Measurements from ENCODE around the gene TOMM34.

- no peak for TF ChIP-seq CTCF (IDR thresholded peaks at IDR 0.05)
- TF ChIP-seq POLR2A (IDR thresholded peaks at IDR 0.05; ENCODE audit: low read length), result no peak
- no peak for TF ChIP-seq KDM5A (IDR thresholded peaks at IDR 0.05)
- TF ChIP-seq SREBF2 (IDR thresholded peaks at IDR 0.05), result no peak
- TF ChIP-seq ZNF302 (CRISPR knock-in tag; IDR thresholded peaks at IDR 0.05), result no peak
- no peak for TF ChIP-seq TP53 (CRISPR knock-in tag; IDR thresholded peaks at IDR 0.05)
- TF ChIP-seq RARB (CRISPR knock-in tag; IDR thresholded peaks at IDR 0.05), result no peak
- TF ChIP-seq, protein P1, sequence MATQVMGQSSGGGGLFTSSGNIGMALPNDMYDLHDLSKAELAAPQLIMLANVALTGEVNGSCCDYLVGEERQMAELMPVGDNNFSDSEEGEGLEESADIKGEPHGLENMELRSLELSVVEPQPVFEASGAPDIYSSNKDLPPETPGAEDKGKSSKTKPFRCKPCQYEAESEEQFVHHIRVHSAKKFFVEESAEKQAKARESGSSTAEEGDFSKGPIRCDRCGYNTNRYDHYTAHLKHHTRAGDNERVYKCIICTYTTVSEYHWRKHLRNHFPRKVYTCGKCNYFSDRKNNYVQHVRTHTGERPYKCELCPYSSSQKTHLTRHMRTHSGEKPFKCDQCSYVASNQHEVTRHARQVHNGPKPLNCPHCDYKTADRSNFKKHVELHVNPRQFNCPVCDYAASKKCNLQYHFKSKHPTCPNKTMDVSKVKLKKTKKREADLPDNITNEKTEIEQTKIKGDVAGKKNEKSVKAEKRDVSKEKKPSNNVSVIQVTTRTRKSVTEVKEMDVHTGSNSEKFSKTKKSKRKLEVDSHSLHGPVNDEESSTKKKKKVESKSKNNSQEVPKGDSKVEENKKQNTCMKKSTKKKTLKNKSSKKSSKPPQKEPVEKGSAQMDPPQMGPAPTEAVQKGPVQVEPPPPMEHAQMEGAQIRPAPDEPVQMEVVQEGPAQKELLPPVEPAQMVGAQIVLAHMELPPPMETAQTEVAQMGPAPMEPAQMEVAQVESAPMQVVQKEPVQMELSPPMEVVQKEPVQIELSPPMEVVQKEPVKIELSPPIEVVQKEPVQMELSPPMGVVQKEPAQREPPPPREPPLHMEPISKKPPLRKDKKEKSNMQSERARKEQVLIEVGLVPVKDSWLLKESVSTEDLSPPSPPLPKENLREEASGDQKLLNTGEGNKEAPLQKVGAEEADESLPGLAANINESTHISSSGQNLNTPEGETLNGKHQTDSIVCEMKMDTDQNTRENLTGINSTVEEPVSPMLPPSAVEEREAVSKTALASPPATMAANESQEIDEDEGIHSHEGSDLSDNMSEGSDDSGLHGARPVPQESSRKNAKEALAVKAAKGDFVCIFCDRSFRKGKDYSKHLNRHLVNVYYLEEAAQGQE (IDR thresholded peaks at IDR 0.05), result no peak
- no peak for TF ChIP-seq CBX2 (IDR thresholded peaks at IDR 0.05; ENCODE audit: borderline replicate concordance, low read depth)
- TF ChIP-seq, protein P2, sequence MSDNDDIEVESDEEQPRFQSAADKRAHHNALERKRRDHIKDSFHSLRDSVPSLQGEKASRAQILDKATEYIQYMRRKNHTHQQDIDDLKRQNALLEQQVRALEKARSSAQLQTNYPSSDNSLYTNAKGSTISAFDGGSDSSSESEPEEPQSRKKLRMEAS (IDR thresholded peaks at IDR 0.05), result no peak
Measured at GRCh38 chr20:44973053-44973452, 12.9 kb upstream of the TOMM34 start.

Data from A549 (cell line).